ENCODE results near the gene TOMM20.
A peak's percentile ranks its signal among the peaks of the same experiment; 100 is the strongest.
"Not testable (repeated sequence)": the region's sequence is repeated elsewhere in the genome, so short reads cannot be mapped to it uniquely, and the experiment has no call there.

Gene TOMM20

GRCh38 chr1:235128456-235129328 is at the start of gene TOMM20:
TSS of gene TOMM20 (minus strand) at chr1:235128837. CDS start at chr1:235128715, 122 bp downstream.
- DNase-seq, result peak; percentile 97

- DNase-seq, result no peak
Measured at GRCh38 chr1:235176486-235176885, 47.8 kb upstream of the TOMM20 start.

- DNase-seq, result no peak
Measured at GRCh38 chr1:235169986-235170385, 41.3 kb upstream of the TOMM20 start.

- DNase-seq, result no peak
Measured at GRCh38 chr1:235168375-235168774, 39.7 kb upstream of the TOMM20 start.

- no peak for DNase-seq
Measured at GRCh38 chr1:235161685-235162327, 33.2 kb upstream of the TOMM20 start.

- DNase-seq, result peak; percentile 81
Measured at GRCh38 chr1:235160957-235161684, 32.5 kb upstream of the TOMM20 start, which contains the start of gene RBM34. TSS of gene RBM34 (minus strand) at chr1:235161250. CDS start at chr1:235161226, 24 bp downstream.

- no peak for DNase-seq
Measured at GRCh38 chr1:235160383-235160956, 31.8 kb upstream of the TOMM20 start.

- not testable (repeated sequence) for DNase-seq
Measured at GRCh38 chr1:235159930-235160329, 31.3 kb upstream of the TOMM20 start.

- not testable (repeated sequence) for DNase-seq
Measured at GRCh38 chr1:235159284-235159683, 30.6 kb upstream of the TOMM20 start.

- DNase-seq, result no peak
Measured at GRCh38 chr1:235158680-235159079, 30.0 kb upstream of the TOMM20 start.

GRCh38 chr1:235157150-235157549 is 28.5 kb upstream of the TOMM20 start:
- DNase-seq, result no peak

GRCh38 chr1:235156740-235157139 is 28.1 kb upstream of the TOMM20 start:
- DNase-seq, result no peak

- no peak for DNase-seq
Measured at GRCh38 chr1:235156265-235156664, 27.6 kb upstream of the TOMM20 start.

GRCh38 chr1:235152235-235152634 is 23.6 kb upstream of the TOMM20 start:
- no peak for DNase-seq

GRCh38 chr1:235151033-235151432 is 22.4 kb upstream of the TOMM20 start:
- no peak for DNase-seq

GRCh38 chr1:235149824-235150223 is 21.2 kb upstream of the TOMM20 start:
- no peak for DNase-seq

- no peak for DNase-seq
Measured at GRCh38 chr1:235147269-235147668, 18.6 kb upstream of the TOMM20 start.

GRCh38 chr1:235145639-235146038 is 17.0 kb upstream of the TOMM20 start:
- DNase-seq, result no peak

- DNase-seq, result no peak
Measured at GRCh38 chr1:235142991-235143390, 14.4 kb upstream of the TOMM20 start.

GRCh38 chr1:235139315-235139714 is 10.7 kb upstream of the TOMM20 start:
- DNase-seq, result no peak

GRCh38 chr1:235138821-235139220 is 10.2 kb upstream of the TOMM20 start:
- DNase-seq, result no peak

GRCh38 chr1:235136111-235136510 is 7.5 kb upstream of the TOMM20 start:
- DNase-seq, result no peak

GRCh38 chr1:235134171-235134570 is 5.5 kb upstream of the TOMM20 start:
- no peak for DNase-seq
